GM12878 (cell line): ENCODE results near the gene OTOS. TPM values are rescaled to one million over a fixed set of nuclear protein-coding genes. Genes with fewer than 3 reads are reported as not detected.

Experiments
- ATAC-seq: fragments of 200-7000 bp; cut with Tn5 transposase; 3 replicates; pipeline ENCODE4 v1.9.1; 2020; ENCODE audit warnings: mild to moderate bottlenecking, moderate library complexity
- BruUV-seq: library from RNA; stranded (reverse); fragments of 400-500 nt; replicated peaks from 2 replicates; lab custom pipeline; 2021; lab: Mats Ljungman, UMichigan
- CTCF ChIA-PET: fragments of 300-600 bp; sonication (Branson Sonifier 250); formaldehyde crosslinking; extraction: SDS; loops from one replicate; lab custom pipeline; 2021; ENCODE audit warnings: inconsistent platforms; lab: Yijun Ruan, JAX
- POLR2A ChIA-PET: fragments of 350-600 bp; formaldehyde crosslinking; extraction: SDS; loops from one replicate; lab custom pipeline; 2021; ENCODE audit warnings: inconsistent platforms; lab: Charles Lee
- RAD21 ChIA-PET: fragments of 300-600 bp; sonication (Branson Sonifier 250); formaldehyde crosslinking; loops from one replicate; lab custom pipeline; 2023; ENCODE audit warnings: antibody characterized with exemption; ENCODE audit not compliant: unreplicated experiment; lab: Charles Lee
- SMC1A ChIA-PET: fragments of 300-600 bp; sonication (Branson Sonifier 250); formaldehyde crosslinking; loops from one replicate; lab custom pipeline; 2023; ENCODE audit not compliant: unreplicated experiment, uncharacterized antibody; lab: Charles Lee
- DNase-seq: peaks from one replicate; pipeline ENCODE4 v3.0.0-alpha.2; 2011; ENCODE audit warnings: low read depth, low spot score
- FAIRE-seq: peaks from 3 replicates; lab custom pipeline; 2011; peaks lifted over from hg19 to GRCh38; lab: Jason Lieb, UNC
- H2AFZ ChIP-seq: 2 replicates; pipeline ENCODE4 v1.6.0; 2011; ENCODE audit warnings: low read depth, low read length, control low read depth; ENCODE audit not compliant: control insufficient read depth
- H3K27ac ChIP-seq: 2 replicates; pipeline ENCODE4 v1.5.1; 2011; ENCODE audit warnings: control low read depth; ENCODE audit not compliant: control insufficient read depth, insufficient read depth
- H3K27me3 ChIP-seq, 2 experiments: replicated peaks in 1 of 2; 2 replicates each; pipeline versions ENCODE4 v1.6.0 to v1.6.1; 2011; ENCODE audit warnings: low read length in 1 of 2; ENCODE audit not compliant: control insufficient read depth in 2 of 2, insufficient read depth in 2 of 2
- H3K36me3 ChIP-seq, 2 experiments: 2 replicates each; pipeline ENCODE4 v1.5.1; 2011; ENCODE audit warnings: low read length in 1 of 2; ENCODE audit not compliant: control insufficient read depth in 2 of 2, insufficient read depth in 2 of 2
- H3K4me1 ChIP-seq: 2 replicates; pipeline ENCODE4 v1.6.1; 2011; ENCODE audit warnings: mild to moderate bottlenecking, low read length, moderate library complexity, mixed read lengths; ENCODE audit not compliant: control insufficient read depth, insufficient read depth
- H3K4me2 ChIP-seq: 2 replicates; pipeline ENCODE4 v1.6.0; 2011; ENCODE audit warnings: control low read depth; ENCODE audit not compliant: control insufficient read depth, insufficient read depth
- H3K4me3 ChIP-seq: fragments of 200-600 bp; sonication (generic); 2 replicates; pipeline ENCODE4 v1.5.1; 2016
- H3K79me2 ChIP-seq: 2 replicates; pipeline ENCODE4 v1.6.0; 2011; ENCODE audit warnings: low read length; ENCODE audit not compliant: control insufficient read depth, insufficient read depth
- H3K9ac ChIP-seq: 2 replicates; pipeline ENCODE4 v1.8.0; 2011; ENCODE audit warnings: low read length, control low read depth, mixed read lengths; ENCODE audit not compliant: control insufficient read depth, insufficient read depth
- H3K9me3 ChIP-seq: replicated peaks from 3 replicates; pipeline ENCODE4 v1.5.1; 2011; ENCODE audit warnings: mild to moderate bottlenecking, low read length; ENCODE audit not compliant: control insufficient read depth, insufficient read depth
- H4K20me1 ChIP-seq: 2 replicates; pipeline ENCODE4 v1.6.0; 2011; ENCODE audit not compliant: control insufficient read depth, insufficient read depth
- BCL11A ChIP-seq: IDR thresholded peaks from 2 replicates; pipeline ENCODE4 v1.6.1; 2011; ENCODE audit warnings: low read depth, low read length
- CEBPZ ChIP-seq: fragments of 150-350 bp; IDR thresholded peaks from 2 replicates; pipeline ENCODE4 v1.6.1; 2016; ENCODE audit warnings: low read depth, low read length
- CREB1 ChIP-seq: IDR thresholded peaks from 2 replicates; pipeline ENCODE4 v1.6.1; 2012; ENCODE audit warnings: low read depth, mild to moderate bottlenecking, inconsistent platforms
- CTCF ChIP-seq, 3 experiments: IDR thresholded peaks in 2 of 3; conservative IDR thresholded peaks in 1 of 3; 2 replicates each; pipeline ENCODE4 v1.5.1; 2011; ENCODE audit warnings: low read depth in 3 of 3, low read length in 3 of 3, mild to moderate bottlenecking in 3 of 3, control low read depth in 2 of 3, moderate library complexity in 2 of 3, inconsistent platforms in 1 of 3, mixed read lengths in 1 of 3; ENCODE audit not compliant: control insufficient read depth in 2 of 3, insufficient read depth in 1 of 3; ENCODE audit errors: extremely low read depth in 1 of 3
- E2F8 ChIP-seq: fragments of 450-650 bp; IDR thresholded peaks from 2 replicates; pipeline ENCODE4 v1.6.1; 2018; ENCODE audit warnings: mild to moderate bottlenecking, low read depth, moderate library complexity; ENCODE audit not compliant: partially characterized antibody
- HCFC1 ChIP-seq: fragments of 150-350 bp; IDR thresholded peaks from 2 replicates; pipeline ENCODE4 v1.6.1; 2014; ENCODE audit warnings: low read length
- JUND ChIP-seq: IDR thresholded peaks from 2 replicates; pipeline ENCODE4 v1.6.1; 2012; ENCODE audit warnings: low read depth, mild to moderate bottlenecking, low read length, improper control_type of control experiment, moderate library complexity
- MAX ChIP-seq: IDR thresholded peaks from 2 replicates; pipeline ENCODE4 v1.6.1; 2012; ENCODE audit warnings: low read depth, low read length, improper control_type of control experiment
- POLR2AphosphoS2 ChIP-seq: IDR thresholded peaks from 2 replicates; pipeline ENCODE4 v1.6.1; 2011; ENCODE audit warnings: low read depth, mild to moderate bottlenecking, low read length, improper control_type of control experiment, moderate library complexity
- RAD51 ChIP-seq: fragments of 450-650 bp; IDR thresholded peaks from 2 replicates; pipeline ENCODE4 v1.6.1; 2016; ENCODE audit warnings: moderate library complexity, mild to moderate bottlenecking, inconsistent platforms
- TBL1XR1 ChIP-seq: IDR thresholded peaks from 2 replicates; pipeline ENCODE4 v1.6.1; 2012; ENCODE audit warnings: low read depth, low read length, improper control_type of control experiment
- WRNIP1 ChIP-seq: IDR thresholded peaks from 2 replicates; pipeline ENCODE4 v1.6.1; 2011; ENCODE audit warnings: low read depth, low read length, improper control_type of control experiment, borderline replicate concordance
- YBX1 ChIP-seq: fragments of 450-650 bp; IDR thresholded peaks from 2 replicates; pipeline ENCODE4 v1.6.1; 2016; ENCODE audit warnings: antibody characterized with exemption
- WGBS: methylation state at CpG from one replicate; pipeline ENCODE4 v1.1.6; 2016; ENCODE audit warnings: low lambda C conversion rate; ENCODE audit not compliant: insufficient replicate concordance, insufficient coverage; ENCODE audit errors: missing lambda C conversion rate; 5-methylcytosine and 5-hydroxymethylcytosine counted together
- in situ Hi-C: fragments of 300-500 bp; cut with MboI; formaldehyde crosslinking; loops from 9 replicates; pipeline ENCODE4 v1.14.3; 2018; ENCODE audit warnings: mixed read lengths
- intact Hi-C: fragments of 100-400 bp; cut with micrococcal nuclease; formaldehyde crosslinking; loops from one replicate; pipeline ENCODE4 v1.14.2; 2022; ENCODE audit not compliant: unreplicated experiment
- polyA plus RNA-seq, 11 experiments: library from polyadenylated mRNA; depleted of rRNA in 4 of 11; unstranded in 6 of 11; stranded (reverse) in 5 of 11; fragments of >200 nt; fragmentation: Nextera tagmentation in 4 of 11; fragmentation: Illumina TruSeq in 1 of 11; extraction: Ambion mirVana in 4 of 11; extraction: Trizol in 1 of 11; gene quantifications; 1 replicate in 1 of 11; 2 replicates in 10 of 11; pipeline versions ENCODE4 v1.2.1 to v1.2.3, GENCODE V29; 2011 to 2016; ENCODE audit warnings: inconsistent platforms in 2 of 11, missing spikeins in 2 of 11, low read depth in 1 of 11
- total RNA-seq, 4 experiments: library from RNA; depleted of rRNA in 3 of 4; stranded (reverse); fragments of >200 nt in 3 of 4; fragmentation: Illumina TruSeq in 1 of 4; extraction: Trizol in 1 of 4; gene quantifications; 2 replicates each; pipeline versions ENCODE4 v1.2.1 to v1.2.3, GENCODE V29; 2013 to 2021

The OTOS gene
- total and polyA plus RNA-seq, 10 of the 15 experiments (the other 5 are each of a cell fraction or from before 2014, with no cell fraction given): not detected

GRCh38 chr2:240179186-240179815, 38.8 kb upstream of the OTOS start:
- FAIRE-seq: no peak
- Histone ChIP-seq H3K27ac (no peak overlapping the region), H3K27me3 (peaks cover 0 to 1% of the 10 kb centered on the region in 2 experiments; a peak in 1 of 4 replicates), H4K20me1 (no peaks in the 10 kb centered on the region), H3K9ac (no peak overlapping the region), H3K9me3 (no peaks in the 10 kb centered on the region), H3K79me2 (no peaks in the 10 kb centered on the region), H2AFZ (no peak overlapping the region), H3K4me3 (no peak overlapping the region), H3K4me1 (peaks cover 3% of the 10 kb centered on the region; the same call in 1 of the 2 replicates), H3K4me2 (no peak overlapping the region), H3K36me3 (no peaks in the 10 kb centered on the region)
- RAD21 ChIA-PET: no interaction called here
- CTCF ChIA-PET: no interaction called here
- no peak for DNase-seq
- no peak for ATAC-seq
- intact Hi-C loops (no loop called here), in situ Hi-C loops (no loop called here)
- WGBS: 48% methylated on average over 11 of the region's 11 CpGs
- BruUV-seq: no TSS peak
- POLR2A ChIA-PET: no interaction called here
- SMC1A ChIA-PET: no interaction called here
- TF ChIP-seq RAD51 (no peak), TBL1XR1 (no peak), CTCF (IDR thresholded peaks at IDR 0.05 in 2 of 3, conservative IDR thresholded peaks at IDR 0.05 in 1 of 3; ENCODE audit: control insufficient read depth in 2 of 3, extremely low read depth in 1 of 3, insufficient read depth in 1 of 3, low read depth in 3 of 3, low read length in 3 of 3) (no peak), CREB1 (no peak), POLR2AphosphoS2 (no peak), YBX1 (no peak), JUND (no peak), HCFC1 (no peak), CEBPZ (no peak), MAX (no peak), BCL11A (no peak), WRNIP1 (no peak), E2F8 (no peak)
